GM06990 (cell line): ENCODE data around the gene MAFF.

ENCODE experiments used
- DNase-seq: peaks from one replicate; pipeline ENCODE4 v3.0.0-alpha.2; 2011; ENCODE audit not compliant: insufficient read length; ENCODE audit errors: extremely low read depth
- H3K27me3 ChIP-seq: replicated peaks from 2 replicates; pipeline ENCODE4 v1.6.0; 2011; ENCODE audit warnings: low read length; ENCODE audit not compliant: control insufficient read depth, insufficient read depth
- H3K36me3 ChIP-seq: 2 replicates; pipeline ENCODE4 v1.5.1; 2011; ENCODE audit warnings: low read length; ENCODE audit not compliant: control insufficient read depth, insufficient read depth
- H3K4me3 ChIP-seq: replicated peaks from 2 replicates; pipeline ENCODE4 v1.5.1; 2011; ENCODE audit warnings: low read depth, mild to moderate bottlenecking, control low read depth, low read length
- CTCF ChIP-seq: IDR thresholded peaks from 2 replicates; pipeline ENCODE4 v1.5.1; 2011; ENCODE audit warnings: low read length, control low read depth, mild to moderate bottlenecking, inconsistent platforms; ENCODE audit not compliant: insufficient read depth, poor library complexity, severe bottlenecking

The MAFF gene

GRCh38 chr22:38211556-38211955 lies 9.8 kb downstream of the MAFF start:
- H3K4me3 ChIP-seq = no peak overlapping the region
- no peak for DNase-seq
- no peak for TF ChIP-seq CTCF
- no peaks in the 10 kb centered on the region for H3K27me3 ChIP-seq
- H3K36me3 ChIP-seq = no peaks in the 10 kb centered on the region; the same call in 1 of the 2 replicates

- Histone ChIP-seq H3K36me3 (no peaks in the 10 kb centered on the region; the same call in 1 of the 2 replicates), H3K27me3 (no peaks in the 10 kb centered on the region), H3K4me3 (no peak overlapping the region)
- no peak for DNase-seq
- no peak for TF ChIP-seq CTCF
Measured at GRCh38 chr22:38212442-38212841, 10.6 kb downstream of the MAFF start.

GRCh38 chr22:38213319-38213989 lies 11.7 kb downstream of the MAFF start:
- no peak for DNase-seq
- H3K27me3 ChIP-seq = no peaks in the 10 kb centered on the region
- no peak for TF ChIP-seq CTCF
- H3K36me3 ChIP-seq = no peaks in the 10 kb centered on the region; the same call in 1 of the 2 replicates
- peak overlapping the region; percentile 50 for H3K4me3 ChIP-seq

- no peak for TF ChIP-seq CTCF
- Histone ChIP-seq H3K27me3 (no peaks in the 10 kb centered on the region), H3K4me3 (peak overlapping the region; percentile 50), H3K36me3 (no peaks in the 10 kb centered on the region; the same call in 1 of the 2 replicates)
- DNase-seq = no peak
Measured at GRCh38 chr22:38213990-38214301, 12.2 kb downstream of the MAFF start.

- Histone ChIP-seq H3K4me3 (peak overlapping the region; percentile 50), H3K36me3 (no peaks in the 10 kb centered on the region; the same call in 1 of the 2 replicates), H3K27me3 (no peaks in the 10 kb centered on the region)
- TF ChIP-seq CTCF = peak; percentile 20
- DNase-seq = peak; percentile 83
Measured at GRCh38 chr22:38214302-38215056, 12.7 kb downstream of the MAFF start.
